Nephron progenitor cell (in vitro differentiated cells): ENCODE results near the gene RAB11B.
A peak's percentile ranks its signal among the peaks of the same experiment; 100 is the strongest.
"Not testable (repeated sequence)": the region's sequence is repeated elsewhere in the genome, so short reads cannot be mapped to it uniquely, and the experiment has no call there.

Experiments used
- DNase-seq: peaks from one replicate; pipeline ENCODE4 v3.0.0; 2021
- H3K27ac Mint-ChIP-seq: 2 replicates; pipeline ENCODE4 v1.8.0; 2021; ENCODE audit warnings: mild to moderate bottlenecking, moderate library complexity, mixed read lengths
- H3K27me3 Mint-ChIP-seq: 2 replicates; pipeline ENCODE4 v1.8.0; 2021; ENCODE audit warnings: mild to moderate bottlenecking, low read depth, mixed read lengths; ENCODE audit not compliant: poor library complexity
- H3K36me3 Mint-ChIP-seq: 2 replicates; pipeline ENCODE4 v1.8.0; 2021; ENCODE audit warnings: low read depth, mixed read lengths
- H3K4me1 Mint-ChIP-seq: 2 replicates; pipeline ENCODE4 v1.8.0; 2021; ENCODE audit warnings: mixed read lengths
- H3K4me3 Mint-ChIP-seq: 2 replicates; pipeline ENCODE4 v1.8.0; 2021; ENCODE audit warnings: mild to moderate bottlenecking, moderate library complexity, mixed read lengths
- H3K9me3 Mint-ChIP-seq: 2 replicates; pipeline ENCODE4 v1.8.0; 2021; ENCODE audit warnings: mild to moderate bottlenecking, moderate library complexity, mixed read lengths
- CTCF ChIP-seq: fragments of 200-600 bp; sonication (generic); IDR thresholded peaks from 2 replicates; pipeline ENCODE4 v1.5.0; 2021; ENCODE audit warnings: antibody characterized with exemption

Gene RAB11B

GRCh38 chr19:8413629-8413995, 23.5 kb downstream of the RAB11B start:
- DNase-seq, result no peak
- no peak for TF ChIP-seq CTCF
- peaks cover 7% of the 10 kb centered on the region for H3K27me3 Mint-ChIP-seq
- no peak overlapping the region for H3K27ac Mint-ChIP-seq
- peak overlapping the region; percentile 77 for H3K4me3 Mint-ChIP-seq
- no peaks in the 10 kb centered on the region for H3K9me3 Mint-ChIP-seq
- H3K4me1 Mint-ChIP-seq, result peaks cover 11% of the 10 kb centered on the region
- H3K36me3 Mint-ChIP-seq, result no peaks in the 10 kb centered on the region

DNA sequence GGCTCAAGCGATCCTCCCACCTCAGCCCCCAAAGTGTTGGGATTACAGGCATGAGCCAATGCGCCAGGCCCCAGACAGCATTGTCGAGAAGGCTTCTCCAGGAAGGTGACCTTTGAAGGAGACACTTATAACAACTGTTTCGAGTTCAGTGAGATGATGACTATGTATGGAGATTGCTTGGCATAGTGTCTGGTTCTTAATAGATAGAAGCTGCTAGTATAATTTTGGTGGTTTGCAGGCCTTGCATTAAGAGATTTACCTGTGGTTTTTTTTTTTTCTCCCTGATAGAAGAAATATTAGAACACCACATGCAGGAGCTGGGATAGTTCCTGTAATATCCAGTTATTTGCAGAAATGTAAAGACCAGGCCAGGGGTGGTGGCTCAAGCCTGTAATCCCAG, 26.6 kb downstream of the RAB11B start:
- DNase-seq, result no peak
- Mint-ChIP-seq H3K4me1 (peaks cover 12% of the 10 kb centered on the region), H3K9me3 (no peaks in the 10 kb centered on the region), H3K4me3 (no peak overlapping the region), H3K27ac (no peak overlapping the region), H3K36me3 (no peaks in the 10 kb centered on the region), H3K27me3 (peaks cover 7% of the 10 kb centered on the region)
- TF ChIP-seq CTCF, result no peak

GRCh38 chr19:8421484-8422461, 31.6 kb downstream of the RAB11B start:
- no peak for DNase-seq
- Mint-ChIP-seq H3K36me3 (peaks cover 11% of the 10 kb centered on the region), H3K4me1 (peaks cover 28% of the 10 kb centered on the region), H3K27me3 (no peaks in the 10 kb centered on the region), H3K9me3 (no peaks in the 10 kb centered on the region), H3K27ac (peak overlapping the region; percentile 59), H3K4me3 (no peak overlapping the region)
- no peak for TF ChIP-seq CTCF

- no peaks in the 10 kb centered on the region for H3K9me3 Mint-ChIP-seq
- no peak for TF ChIP-seq CTCF
- peaks cover 11% of the 10 kb centered on the region for H3K36me3 Mint-ChIP-seq
- H3K4me3 Mint-ChIP-seq, result peak overlapping the region; percentile 23
- peak overlapping the region; percentile 96 for H3K27ac Mint-ChIP-seq
- H3K4me1 Mint-ChIP-seq, result peaks cover 21% of the 10 kb centered on the region
- no peaks in the 10 kb centered on the region for H3K27me3 Mint-ChIP-seq
- peak; percentile 62 for DNase-seq
Measured at GRCh38 chr19:8423817-8424223, 33.7 kb downstream of the RAB11B start.

GRCh38 chr19:8425331-8425730, 35.2 kb downstream of the RAB11B start:
- H3K9me3 Mint-ChIP-seq, H3K27me3 Mint-ChIP-seq, DNase-seq, H3K4me3 Mint-ChIP-seq: not testable (repeated sequence)
- Mint-ChIP-seq H3K36me3 (peaks cover 11% of the 10 kb centered on the region), H3K4me1 (peaks cover 21% of the 10 kb centered on the region), H3K27ac (peak overlapping the region; percentile 61)

DNA sequence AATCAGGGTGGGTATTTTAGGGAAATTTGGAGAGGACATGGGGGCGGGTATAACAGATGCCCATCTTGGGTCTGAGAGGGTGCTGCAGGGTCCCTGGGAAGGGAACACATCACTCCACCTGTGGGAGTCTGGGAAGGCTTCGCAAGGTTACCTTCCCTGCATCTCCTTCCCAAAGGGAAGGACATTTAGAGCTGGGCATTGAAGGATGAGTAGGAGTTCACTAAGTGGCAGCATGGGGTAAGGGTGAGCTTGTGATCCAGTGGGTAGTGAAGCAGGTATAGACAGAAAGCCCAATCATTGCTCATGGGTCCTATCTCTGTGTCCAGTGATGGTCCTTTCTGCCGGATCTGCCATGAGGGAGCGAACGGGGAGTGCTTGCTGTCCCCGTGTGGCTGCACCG, 36.1 kb downstream of the RAB11B start:
- peak overlapping the region; percentile 91 for H3K27ac Mint-ChIP-seq
- peaks cover 27% of the 10 kb centered on the region for H3K4me1 Mint-ChIP-seq
- no peak for DNase-seq
- TF ChIP-seq CTCF, result no peak
- no peaks in the 10 kb centered on the region for H3K27me3 Mint-ChIP-seq
- H3K36me3 Mint-ChIP-seq, result peaks cover 14% of the 10 kb centered on the region
- no peak overlapping the region for H3K4me3 Mint-ChIP-seq
- H3K9me3 Mint-ChIP-seq, result no peaks in the 10 kb centered on the region
